ENCODE data around the gene LMAN2.
A peak's percentile ranks its signal among the peaks of the same experiment; 100 is the strongest.

Gene LMAN2

GRCh38 chr5:177304392-177305119 lies 46.9 kb downstream of the LMAN2 start:
- no peak for DNase-seq

- DNase-seq = no peak
These were observed 47.5 kb downstream of the LMAN2 start for GRCh38 chr5:177303925-177304391.

- peak; percentile 75 for DNase-seq
These were observed 48.1 kb downstream of the LMAN2 start, which contains the start of the genes PRELID1 and RAB24 for GRCh38 chr5:177303121-177303924. PRELID1 (plus strand) TSS chr5:177303799; CDS start chr5:177303986, 187 bp downstream. RAB24 (minus strand) TSS chr5:177303719; CDS start chr5:177303288, 431 bp downstream.

- no peak for DNase-seq
These were observed 48.9 kb downstream of the LMAN2 start for GRCh38 chr5:177302354-177303110.

- DNase-seq = no peak
These were observed 49.8 kb downstream of the LMAN2 start for GRCh38 chr5:177301503-177302165.

- DNase-seq = no peak
These were observed 50.5 kb downstream of the LMAN2 start for GRCh38 chr5:177300951-177301350.

DNA sequence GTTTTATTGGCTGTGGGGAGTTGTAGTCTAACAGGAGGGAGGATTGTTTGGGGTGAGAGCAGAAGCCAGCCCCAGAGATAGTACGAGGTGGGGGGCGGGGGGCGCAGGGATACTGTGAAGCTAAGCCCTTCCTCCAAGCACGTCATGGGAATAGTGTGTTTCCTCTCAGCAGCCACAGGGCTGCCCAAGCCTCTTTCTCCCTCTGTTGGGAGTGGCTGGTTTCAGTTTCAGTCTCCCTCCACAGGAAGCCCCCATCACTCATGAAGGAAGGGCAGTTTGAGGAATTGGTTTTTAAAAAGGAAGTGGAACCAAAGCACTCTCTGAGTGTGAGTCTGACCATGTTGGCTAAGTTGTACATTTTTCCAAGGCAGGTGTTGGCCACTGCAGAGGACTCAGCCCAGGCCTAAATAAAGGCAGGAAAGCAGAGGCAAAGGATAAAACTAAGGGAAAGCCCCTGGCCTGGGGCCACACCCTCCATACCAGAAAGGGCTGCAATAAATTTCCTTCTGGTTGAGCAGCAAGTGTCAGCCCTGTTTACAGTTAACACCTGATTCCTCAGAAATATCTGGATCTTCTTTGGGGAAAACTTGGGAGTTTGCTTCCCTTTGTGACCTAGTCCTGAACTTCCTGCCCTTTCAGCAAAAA lies 51.1 kb downstream of the LMAN2 start:
- DNase-seq = no peak

- DNase-seq = no peak
These were observed 51.8 kb downstream of the LMAN2 start for GRCh38 chr5:177299697-177300096.

DNA sequence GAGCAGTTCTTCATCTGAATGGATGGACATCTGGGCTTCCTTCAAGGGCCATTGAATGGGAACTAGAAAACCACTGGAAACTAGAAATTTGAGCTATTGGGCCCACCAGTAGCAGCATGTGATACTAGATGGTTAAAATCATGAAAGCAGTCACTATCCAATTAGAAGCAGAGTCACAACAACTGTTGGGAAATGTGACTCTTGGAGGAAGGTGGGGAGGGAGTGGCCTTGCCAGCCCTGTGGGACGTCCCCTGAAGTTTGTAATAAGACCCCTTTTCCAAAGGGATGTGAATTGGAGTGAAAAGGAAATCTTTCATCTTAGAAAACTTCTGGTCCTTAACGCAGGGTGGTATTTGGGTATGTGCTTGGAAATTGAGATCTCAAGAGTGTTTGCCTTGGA lies 53.5 kb downstream of the LMAN2 start:
- DNase-seq = no peak

DNA sequence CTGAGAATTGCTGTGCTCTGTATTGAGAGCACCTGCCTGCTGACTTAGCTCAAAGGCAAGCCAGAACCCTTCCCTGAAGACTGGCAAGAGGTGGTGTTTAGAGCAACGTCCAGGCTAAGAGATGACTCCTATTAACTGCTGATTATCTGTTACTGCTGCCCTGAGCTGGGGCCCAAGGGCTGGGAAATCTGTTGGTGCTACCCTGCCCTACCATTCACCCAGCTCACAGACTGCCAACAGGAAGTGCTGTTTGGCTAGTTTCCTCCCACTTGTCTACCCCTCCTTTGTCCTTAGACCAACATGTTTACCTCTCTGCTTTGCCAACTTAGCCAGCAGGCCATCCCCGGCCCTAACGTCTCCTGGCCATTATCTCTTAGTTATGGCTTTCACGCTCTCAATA lies 54.9 kb downstream of the LMAN2 start:
- DNase-seq = no peak

- no peak for DNase-seq
These were observed 55.5 kb downstream of the LMAN2 start for GRCh38 chr5:177295924-177296323.

DNA sequence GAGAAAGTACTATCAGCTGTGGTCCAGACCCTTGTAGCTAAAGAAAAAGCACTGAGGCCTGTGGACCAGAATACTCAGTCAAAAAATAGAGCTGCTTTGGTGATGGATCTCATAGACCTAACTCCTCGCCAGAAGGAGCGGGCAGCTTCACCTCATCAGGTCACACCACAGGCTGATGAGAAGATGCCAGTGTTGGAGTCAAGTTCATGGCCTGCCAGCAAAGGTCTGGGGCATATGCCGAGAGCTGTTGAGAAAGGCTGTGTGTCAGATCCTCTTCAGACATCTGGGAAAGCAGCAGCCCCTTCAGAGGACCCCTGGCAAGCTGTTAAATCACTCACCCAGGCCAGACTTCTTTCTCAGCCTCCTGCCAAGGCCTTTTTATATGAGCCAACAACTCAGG lies 56.8 kb downstream of the LMAN2 start:
- no peak for DNase-seq

GRCh38 chr5:177293819-177294581 lies 57.5 kb downstream of the LMAN2 start:
- DNase-seq = no peak

DNA sequence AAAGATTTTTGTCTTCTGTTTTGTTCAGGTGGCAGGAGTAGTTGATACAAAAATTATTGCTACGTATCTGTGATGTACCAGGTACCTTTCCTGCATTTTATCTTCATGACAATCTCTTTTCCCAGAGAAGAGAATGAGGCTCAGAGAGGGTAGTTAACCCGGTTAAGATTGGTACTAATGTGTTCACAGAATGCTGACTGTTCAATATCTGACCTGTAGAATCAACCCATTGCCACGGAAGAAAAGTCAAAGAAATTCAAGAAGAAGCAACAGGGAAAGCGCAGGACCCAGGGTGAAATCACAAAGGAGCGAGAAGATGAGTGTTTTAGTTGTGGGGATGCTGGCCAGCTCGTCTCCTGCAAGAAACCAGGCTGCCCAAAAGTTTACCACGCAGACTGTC lies 59.7 kb downstream of the LMAN2 start:
- DNase-seq = no peak

DNA sequence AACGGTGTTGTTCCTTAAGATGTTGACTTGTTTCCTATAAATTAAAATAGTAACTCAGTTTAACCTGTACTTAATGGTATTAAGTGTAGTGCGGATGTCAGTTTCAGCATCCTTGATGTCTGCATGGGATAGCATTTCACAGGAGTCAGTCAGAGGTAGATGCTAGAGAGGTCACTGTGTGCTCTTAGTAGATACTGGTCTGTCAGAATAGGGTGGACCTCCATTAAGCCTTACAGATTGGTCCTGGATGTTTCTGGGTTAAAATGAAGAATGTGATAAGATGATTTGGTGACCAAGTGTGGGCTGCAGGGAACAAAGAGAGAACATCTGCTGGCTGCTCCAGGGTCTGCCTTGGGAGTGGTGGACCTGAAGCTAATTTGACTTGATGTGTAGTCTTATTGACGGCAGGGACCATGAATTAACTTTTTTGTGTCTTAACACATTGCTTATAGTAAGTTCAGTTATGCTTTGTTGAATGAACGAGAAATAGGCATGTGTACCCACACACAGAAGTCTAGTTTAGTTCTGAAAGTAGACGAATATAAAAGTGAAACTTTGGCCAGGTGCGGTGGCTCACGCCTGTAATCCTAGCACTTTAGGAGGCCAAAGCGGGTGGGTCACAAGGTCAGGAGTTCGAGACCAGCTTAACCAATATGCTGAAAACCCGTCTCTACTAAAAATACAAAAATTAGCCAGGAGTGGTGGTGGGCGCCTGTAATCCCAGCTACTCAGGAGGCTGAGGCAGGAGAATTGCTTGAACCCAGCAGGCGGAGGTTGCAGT lies 60.5 kb downstream of the LMAN2 start:
- DNase-seq = no peak

- DNase-seq = no peak
These were observed 63.3 kb downstream of the LMAN2 start for GRCh38 chr5:177288191-177288590.
